CD4-positive, alpha-beta T cell treated with Interleukin-4 for 1 hour (primary cell): ENCODE measurements around the gene LRRN4.
A peak's percentile ranks its signal among the peaks of the same experiment; 100 is the strongest.

Experiments
- DNase-seq, 2 donors: peaks; one replicate each; pipeline ENCODE4 v3.0.0-alpha.2; 2020 to 2022

Gene LRRN4

DNA sequence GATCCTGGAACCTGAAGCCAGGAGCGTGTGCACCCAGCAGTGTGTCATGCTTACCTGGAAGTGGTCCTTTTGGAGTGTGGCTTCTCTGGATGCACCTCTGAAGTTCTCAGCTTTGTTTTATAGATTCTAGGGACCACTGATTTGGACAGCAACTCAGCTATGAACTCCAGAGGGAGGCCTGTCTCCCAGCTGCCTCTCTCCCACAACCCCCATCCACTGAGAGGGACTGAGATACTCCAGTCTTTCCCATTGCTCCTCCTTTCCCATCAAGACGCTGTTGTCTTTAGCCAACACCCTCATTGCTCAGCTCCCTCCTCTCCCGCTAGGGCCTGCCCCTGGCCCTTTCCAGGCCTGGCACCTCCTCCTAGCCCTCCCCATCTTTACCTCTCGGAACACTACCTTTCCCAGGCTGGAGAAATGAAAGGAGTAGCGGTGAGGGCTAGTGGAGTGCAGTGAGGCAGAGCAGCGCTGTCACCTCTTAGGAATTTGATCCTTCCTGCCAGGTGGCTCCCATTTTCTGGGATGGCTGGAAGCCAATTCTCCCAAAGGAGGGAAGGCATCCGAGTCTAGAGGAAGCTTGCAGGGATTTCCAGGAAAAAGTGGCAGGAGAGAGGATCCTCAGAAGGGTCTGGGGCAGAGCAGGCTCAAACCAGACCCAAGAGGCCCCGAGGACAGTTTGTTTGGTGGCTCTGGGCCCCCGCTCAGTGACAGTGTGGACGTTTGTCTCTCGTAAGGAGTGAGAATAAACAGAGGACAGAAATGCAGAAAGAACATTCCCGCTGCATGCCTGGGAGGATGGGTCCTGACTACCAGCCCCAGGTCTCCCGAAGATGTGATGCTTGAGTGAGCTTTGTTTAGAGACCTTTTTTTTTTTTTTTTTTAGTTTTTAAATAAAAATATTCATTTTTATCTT lies at the start of gene LRRN4:
Gene LRRN4, minus strand, starts transcription at position 285 of the 913 bp plus-strand sequence. CDS start 1,261 bp downstream, outside the sequence.
- no peak for DNase-seq

DNA sequence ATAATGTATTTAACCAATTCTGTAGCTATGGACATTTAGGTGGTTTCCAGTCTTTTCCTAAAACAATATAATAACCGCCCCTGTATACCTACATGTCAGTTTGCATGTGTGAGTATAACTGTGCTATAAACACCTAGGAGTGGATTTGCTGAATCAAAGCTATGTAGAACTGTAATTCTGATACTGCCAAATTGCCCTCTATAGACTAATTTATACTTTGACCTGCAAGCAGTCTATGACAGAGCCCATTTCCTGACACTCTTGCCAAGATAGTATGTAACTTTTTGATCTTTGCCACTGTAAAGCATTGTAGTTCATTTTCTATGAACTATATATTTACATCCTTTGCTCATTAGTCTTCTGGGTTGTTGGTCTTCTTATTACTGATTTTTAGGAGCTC lies 49.4 kb upstream of the LRRN4 start:
- no peak for DNase-seq

DNA sequence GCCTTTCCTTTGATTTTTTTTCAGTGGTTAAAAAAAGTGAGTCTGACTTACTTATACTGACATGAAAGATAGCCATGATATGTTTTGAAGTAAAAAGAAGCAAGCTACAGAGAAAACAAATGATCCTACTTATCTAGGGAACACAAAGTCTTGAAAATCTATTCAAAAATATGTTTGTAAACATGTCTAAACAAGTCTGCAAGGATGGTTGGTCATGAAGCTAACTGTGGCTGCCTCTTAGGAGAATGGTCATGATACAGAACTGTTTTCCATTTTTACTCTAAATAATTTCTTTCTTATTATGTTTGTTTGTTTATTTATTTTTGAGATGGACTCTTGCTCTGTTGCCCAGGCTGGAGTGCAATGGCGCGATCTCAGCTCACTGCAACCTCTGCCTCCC lies 47.5 kb upstream of the LRRN4 start:
- DNase-seq, result no peak

GRCh38 chr20:6100246-6100645 lies 46.4 kb upstream of the LRRN4 start:
- DNase-seq, result no peak

GRCh38 chr20:6099819-6100218 lies 46.0 kb upstream of the LRRN4 start:
- no peak for DNase-seq

- no peak for DNase-seq
These were observed 41.5 kb upstream of the LRRN4 start for GRCh38 chr20:6095409-6095808.

- no peak for DNase-seq
These were observed 40.7 kb upstream of the LRRN4 start for GRCh38 chr20:6094565-6094964.

- no peak for DNase-seq
These were observed 40.2 kb upstream of the LRRN4 start for GRCh38 chr20:6094063-6094462.

- no peak for DNase-seq
These were observed 37.8 kb upstream of the LRRN4 start for GRCh38 chr20:6091661-6092060.

DNA sequence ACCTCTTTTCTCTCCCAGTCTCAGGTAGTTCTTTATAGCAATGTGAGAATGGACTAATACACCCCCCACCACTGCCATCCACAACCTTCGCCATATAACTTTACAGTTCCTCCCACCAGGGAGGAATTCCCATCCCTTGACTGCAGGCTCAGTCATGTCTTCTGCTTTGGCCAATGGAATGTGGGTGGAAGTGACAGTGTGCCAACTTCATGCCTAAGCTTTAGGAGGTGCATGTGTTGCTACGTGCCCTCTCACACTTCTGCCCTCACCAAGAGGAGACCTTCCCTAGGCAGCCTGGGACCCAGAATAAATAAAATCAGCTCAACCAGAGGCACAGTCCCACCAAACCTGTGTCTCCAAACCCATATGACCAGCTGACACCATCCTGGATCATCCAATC lies 33.0 kb upstream of the LRRN4 start:
- no peak for DNase-seq

GRCh38 chr20:6083926-6084325 lies 30.1 kb upstream of the LRRN4 start:
- no peak for DNase-seq

DNA sequence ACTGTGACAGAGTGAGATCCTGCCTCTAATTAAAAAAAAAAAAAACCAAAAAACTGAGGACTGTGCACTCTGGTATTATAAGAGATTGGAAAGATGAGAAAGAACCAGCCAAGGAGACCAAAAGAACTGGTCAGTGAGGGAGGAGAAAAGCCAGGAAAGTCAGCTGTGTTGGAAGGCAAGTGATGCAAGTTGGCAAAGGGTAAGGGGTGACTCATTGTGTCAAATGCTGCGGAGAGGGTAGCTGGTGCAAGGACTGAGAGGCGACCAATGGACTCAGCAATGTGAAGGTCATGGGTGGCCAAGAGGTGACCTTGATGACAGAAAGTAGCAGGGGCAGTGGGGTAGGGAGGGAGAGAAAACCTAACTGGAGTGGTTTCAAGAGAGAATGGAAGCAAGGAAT lies 27.4 kb upstream of the LRRN4 start:
- no peak for DNase-seq

DNA sequence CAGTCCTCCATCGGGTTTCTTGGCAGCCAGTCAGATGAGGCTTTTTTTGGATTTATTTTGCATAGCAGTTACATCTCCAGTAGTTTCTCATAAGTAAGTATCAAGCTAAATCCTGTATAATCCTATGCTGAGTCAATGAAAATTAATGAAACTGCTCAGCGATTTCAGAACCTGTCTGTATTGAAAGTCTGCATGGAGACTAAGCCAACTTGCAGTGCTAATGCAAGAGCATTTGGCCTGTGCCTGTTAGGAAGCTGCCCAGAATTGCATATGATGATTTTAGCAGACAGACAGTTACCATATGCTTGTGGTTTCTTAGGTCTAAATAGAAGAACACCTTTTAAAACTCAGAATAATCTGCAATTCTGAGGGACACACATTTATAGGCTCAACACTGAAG lies 25.2 kb upstream of the LRRN4 start:
- no peak for DNase-seq

GRCh38 chr20:6075428-6076219 lies 21.8 kb upstream of the LRRN4 start:
- no peak for DNase-seq

DNA sequence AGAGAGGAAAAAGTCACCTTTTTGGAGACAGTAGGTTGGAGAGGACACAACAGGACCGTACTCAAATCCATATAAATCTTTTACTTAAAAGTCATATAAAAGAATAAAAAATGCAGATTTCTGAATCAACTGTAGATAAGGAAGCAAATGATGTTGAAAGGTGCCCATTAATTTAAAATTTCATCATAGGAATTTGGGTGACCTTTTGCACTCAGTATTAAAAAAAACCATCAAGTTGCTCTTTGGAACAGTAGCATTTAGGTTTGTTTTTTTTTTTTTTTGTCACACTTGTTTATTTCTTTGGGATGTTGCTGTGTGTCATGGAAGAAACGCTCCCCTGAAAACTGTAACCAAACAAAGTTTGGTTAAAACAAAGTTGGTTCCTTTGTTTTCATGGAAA lies 20.9 kb upstream of the LRRN4 start:
- no peak for DNase-seq

- DNase-seq, result peak in 1 of 2 donors; percentile 22
These were observed 20.3 kb upstream of the LRRN4 start for GRCh38 chr20:6074145-6074561.

DNA sequence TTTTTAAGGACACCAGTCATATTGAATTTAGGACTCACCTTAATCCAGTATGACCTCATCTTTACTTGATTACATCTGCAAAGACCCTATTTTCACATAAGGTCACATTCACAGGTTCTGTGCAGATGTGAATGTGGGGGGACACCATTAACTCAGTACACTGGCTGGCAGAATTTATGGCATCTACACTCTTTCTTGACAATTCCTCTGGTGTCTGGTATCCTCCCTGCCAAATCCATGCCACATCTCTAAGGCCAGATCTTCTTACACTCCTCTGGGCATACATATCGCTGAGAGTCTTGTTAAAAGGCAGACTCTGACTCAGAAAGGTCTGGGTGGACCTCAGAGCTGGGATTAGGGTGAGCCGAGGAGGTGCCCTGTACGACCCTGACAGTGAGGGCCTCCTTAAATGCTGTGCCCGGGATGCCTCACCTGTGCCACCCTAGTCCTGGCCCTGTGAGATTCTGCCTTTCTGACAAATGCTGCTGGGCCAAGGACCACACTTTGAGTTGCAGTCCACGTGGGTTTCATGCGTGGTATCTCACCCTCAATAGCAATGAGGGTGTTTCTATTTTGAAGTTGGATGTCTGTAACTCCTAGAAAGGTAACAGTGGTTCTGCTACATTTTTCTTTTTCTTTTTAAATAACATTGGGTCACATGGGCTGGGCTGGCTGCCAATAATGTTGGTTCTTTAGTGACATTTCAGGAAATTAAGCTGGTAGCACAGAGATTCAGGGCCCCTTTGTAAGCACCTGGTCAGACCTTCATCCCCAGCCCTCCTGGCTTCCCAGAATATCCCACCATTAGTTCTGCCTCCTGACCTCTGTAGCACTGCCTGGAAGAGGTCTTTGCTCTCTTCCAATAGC lies 17.2 kb upstream of the LRRN4 start:
- no peak for DNase-seq

DNA sequence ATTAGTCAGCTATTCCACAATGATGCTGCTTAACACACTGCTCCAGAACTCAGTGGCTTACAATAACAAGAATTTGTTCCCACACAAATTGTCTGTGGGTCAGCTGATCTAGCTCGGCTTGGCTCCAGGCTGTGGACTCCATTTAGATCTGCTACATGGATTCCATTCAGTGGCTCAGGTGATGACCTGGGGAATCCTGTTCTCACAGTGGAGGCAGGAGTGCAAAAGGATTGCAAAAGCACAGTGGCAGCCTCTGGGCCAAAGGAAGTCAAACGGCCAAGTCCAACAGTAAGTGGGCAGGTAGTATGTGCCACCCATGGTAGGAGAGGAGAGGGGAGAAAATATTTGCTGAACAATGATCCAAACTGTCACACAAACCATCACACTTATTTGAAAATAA lies 15.8 kb upstream of the LRRN4 start:
- no peak for DNase-seq

DNA sequence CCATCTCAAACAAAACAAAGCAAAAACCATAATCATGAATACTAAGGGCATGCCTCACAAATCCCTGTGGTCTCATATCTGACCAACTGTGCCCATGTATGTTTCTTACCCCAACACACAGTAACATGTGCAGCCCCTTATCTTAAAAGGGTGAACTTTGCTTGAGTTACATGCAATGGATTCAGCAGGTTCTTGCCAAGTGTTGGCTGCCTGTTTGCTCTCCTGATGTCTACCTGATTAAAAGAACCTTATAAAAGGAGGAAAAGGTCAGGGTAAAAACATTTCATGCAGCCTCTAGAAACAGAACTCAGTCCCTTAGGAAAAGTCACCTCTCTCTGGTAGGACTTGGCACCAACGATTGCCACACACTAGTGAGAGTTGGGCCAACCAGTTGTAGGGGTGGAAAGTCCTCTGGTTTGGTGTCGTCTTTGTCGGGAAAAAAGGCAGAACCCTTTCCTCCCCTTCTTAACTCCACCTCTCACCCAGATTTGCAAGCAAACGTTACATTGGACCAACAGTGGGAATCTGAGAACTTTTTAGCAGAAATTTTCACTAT lies 14.0 kb upstream of the LRRN4 start:
- no peak for DNase-seq

- no peak for DNase-seq
These were observed 12.7 kb upstream of the LRRN4 start for GRCh38 chr20:6066582-6066981.

- DNase-seq, result no peak
These were observed 7.7 kb upstream of the LRRN4 start for GRCh38 chr20:6061544-6061943.

DNA sequence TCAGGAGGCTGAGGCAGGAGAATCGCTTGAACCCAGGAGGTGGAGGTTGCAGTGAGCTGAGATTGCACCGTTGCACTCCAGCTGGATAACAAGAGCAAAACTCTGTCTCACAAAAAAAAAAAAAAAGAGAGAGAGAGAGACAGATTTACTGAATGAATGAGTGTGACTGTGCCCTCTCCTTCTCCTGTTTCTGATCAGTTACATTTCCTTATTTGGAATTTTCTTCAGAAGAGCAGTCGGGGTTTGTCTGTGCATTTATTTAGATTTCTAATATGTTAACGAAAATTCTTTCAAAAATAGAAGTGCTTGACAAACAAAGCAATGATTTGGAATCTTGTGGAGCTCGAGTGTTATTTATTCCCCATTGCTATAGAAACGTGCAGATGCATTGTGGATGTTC lies 6.4 kb upstream of the LRRN4 start:
- DNase-seq, result no peak
